ENCODE data around the gene CCDC8. TPM values are rescaled to one million over a fixed set of nuclear protein-coding genes. Genes with fewer than 3 reads are reported as not detected.
"Not testable (repeated sequence)": the region's sequence is repeated elsewhere in the genome, so short reads cannot be mapped to it uniquely, and the experiment has no call there.

The CCDC8 gene, protein sequence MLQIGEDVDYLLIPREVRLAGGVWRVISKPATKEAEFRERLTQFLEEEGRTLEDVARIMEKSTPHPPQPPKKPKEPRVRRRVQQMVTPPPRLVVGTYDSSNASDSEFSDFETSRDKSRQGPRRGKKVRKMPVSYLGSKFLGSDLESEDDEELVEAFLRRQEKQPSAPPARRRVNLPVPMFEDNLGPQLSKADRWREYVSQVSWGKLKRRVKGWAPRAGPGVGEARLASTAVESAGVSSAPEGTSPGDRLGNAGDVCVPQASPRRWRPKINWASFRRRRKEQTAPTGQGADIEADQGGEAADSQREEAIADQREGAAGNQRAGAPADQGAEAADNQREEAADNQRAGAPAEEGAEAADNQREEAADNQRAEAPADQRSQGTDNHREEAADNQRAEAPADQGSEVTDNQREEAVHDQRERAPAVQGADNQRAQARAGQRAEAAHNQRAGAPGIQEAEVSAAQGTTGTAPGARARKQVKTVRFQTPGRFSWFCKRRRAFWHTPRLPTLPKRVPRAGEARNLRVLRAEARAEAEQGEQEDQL
- 33.5 TPM for total RNA-seq
- long read RNA-seq, transcript CCDC8-201 (1 exons, 3,186 nt): major isoform, 116 of 116 reads
- long read RNA-seq, partial matches to known transcripts: 0 of 116 reads
- long read RNA-seq, other reads (novel, unspliced or antisense): 0 of 116 reads

DNA sequence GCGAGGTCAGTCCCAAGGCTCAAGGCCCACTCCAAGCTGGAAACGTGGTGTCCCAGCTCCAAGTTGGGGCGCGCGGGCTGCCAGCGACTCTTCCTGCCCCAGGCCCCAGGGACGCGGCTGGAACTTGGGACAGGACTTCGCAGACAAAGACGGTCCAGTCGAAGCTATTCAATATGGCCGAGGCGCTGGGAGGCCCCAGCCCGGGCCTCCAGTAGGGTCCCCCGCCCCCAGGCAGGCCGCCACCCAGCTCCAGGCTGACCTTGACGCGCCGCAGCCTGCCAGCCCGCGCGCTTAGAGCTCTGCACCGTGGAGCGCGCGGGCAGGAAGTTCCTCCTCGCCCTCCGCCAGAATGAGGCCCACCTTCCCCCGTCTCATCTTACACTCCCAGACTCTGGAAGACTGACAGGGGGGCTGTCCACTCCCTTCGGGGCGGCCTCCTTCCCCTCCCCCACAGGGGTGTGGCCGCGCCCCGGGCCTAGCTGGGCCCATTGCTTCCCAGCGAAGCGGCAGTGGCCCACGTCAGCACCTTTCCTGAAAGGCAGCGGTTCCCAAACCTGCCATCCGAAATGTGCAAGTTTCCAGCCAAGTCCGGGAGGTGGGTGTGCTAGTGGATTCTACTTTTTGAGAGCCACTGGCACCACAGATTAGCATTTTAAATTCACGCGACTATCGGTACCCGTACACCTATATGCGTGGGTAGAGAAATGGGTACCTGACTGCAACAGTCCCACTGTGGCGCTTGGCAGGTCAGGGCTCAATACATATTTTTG is at the start of gene CCDC8:
Gene CCDC8 (minus strand): TSS at position 303 of the 770 bp plus-strand sequence. CDS start 754 bp downstream, outside the sequence.
- DNase-seq (peak; percentile 93), ATAC-seq (peak; percentile 91)
- intact Hi-C loops (cut with micrococcal nuclease): no loop called here

DNA sequence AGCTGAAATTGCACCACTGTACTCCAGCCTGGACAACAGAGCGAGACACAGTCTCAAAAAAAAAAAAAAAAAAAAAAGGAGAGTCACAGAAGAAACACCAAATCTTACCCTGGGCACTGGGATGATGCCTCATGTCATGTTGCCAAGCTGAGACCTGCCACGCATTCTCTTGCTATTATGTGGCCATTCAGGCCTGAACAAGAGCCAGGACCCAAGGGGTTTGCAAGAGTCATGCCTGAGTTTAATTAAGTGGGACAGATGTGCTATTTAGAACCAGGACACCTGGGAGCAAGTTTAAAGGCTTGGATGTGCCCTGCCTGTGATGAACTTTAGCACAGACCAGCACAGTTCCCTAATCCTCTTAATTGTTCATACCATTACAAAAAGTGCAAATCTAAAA is 48.2 kb upstream of the CCDC8 start:
- intact Hi-C loops (cut with micrococcal nuclease): no loop called here
- ATAC-seq: no peak
- no peak for DNase-seq

DNA sequence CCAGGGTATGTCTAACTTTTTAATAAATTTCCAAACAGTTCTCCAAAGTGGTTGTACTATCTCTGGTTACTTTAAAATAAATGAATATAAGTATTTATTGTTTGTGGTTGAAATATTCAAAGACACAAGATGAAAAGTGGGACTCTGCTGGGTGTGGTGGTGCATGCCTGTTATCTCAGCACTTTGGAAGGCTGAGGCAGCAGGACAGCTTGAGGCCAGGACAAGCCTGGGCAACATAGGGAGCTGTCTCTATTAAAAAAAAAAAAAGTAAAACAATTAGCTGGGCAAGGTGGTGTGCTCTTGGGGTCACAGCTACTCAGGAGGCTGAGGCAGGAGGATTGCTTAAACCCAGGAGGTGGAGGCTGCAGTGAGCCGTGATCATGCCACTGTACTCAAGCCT is 47.6 kb upstream of the CCDC8 start:
- intact Hi-C loops (cut with micrococcal nuclease): no loop called here
- no peak for DNase-seq
- ATAC-seq: no peak

DNA sequence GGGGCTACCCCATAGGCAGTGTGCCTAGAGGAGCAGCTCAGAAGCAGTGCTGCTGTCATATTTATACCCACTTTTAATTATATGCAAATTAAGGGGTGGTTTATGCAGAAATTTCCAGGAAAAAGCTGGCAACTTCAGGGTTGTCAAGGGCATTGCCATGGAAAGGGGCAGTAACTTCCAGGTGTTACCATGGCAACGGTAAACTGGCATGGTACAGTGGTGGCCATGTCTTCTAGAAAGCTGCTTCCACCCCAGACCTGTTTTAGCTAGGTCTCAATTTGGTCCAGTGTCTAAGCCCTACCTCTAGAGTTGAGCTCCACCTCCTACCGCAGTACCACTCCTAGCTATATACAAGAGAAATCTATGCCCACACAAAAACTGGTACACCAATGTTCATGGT is 46.7 kb upstream of the CCDC8 start:
- no peak for ATAC-seq
- intact Hi-C loops (cut with micrococcal nuclease): no loop called here
- no peak for DNase-seq

DNA sequence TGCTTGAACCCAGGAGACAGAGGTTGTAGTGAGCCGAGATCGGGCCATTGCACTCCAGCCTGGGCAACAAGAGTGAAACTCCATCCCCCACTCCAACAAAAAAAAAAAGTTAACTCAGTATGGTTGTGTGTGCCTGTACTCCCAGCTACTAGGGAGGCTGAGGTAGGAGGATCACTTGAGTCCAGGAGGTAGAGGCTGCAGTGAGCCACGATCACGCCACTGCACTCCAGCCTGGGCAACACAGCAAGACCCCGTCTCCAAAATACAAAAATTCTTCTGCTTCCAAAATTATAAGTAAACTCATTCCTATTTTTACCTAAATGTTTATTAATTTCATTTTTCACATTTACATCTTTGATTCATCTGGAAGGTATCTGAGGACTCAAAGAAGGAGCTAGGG is 43.6 kb upstream of the CCDC8 start:
- no peak for DNase-seq
- ATAC-seq: no peak
- intact Hi-C loops (cut with micrococcal nuclease): no loop called here

DNA sequence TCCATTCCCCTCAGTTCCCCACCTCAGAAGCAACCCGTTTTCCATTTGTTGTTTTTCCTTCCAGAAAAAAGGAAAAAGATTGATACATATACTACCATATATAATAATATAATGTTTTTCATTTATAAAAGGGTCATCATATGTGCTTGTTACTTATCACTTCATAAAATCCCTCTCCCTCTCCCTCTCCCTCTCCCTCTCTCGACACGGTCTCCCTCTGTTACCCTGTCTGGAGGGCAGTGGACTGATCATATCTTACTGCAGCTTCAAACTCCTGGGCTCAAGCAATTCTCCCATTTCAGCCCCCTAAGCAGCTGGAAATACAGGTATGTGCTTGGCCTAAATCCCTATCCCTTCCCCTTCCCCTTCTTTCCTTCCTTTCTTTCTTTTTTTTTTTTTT is 40.9 kb upstream of the CCDC8 start:
- intact Hi-C loops (cut with micrococcal nuclease): no loop called here
- DNase-seq (no peak), ATAC-seq (no peak)

DNA sequence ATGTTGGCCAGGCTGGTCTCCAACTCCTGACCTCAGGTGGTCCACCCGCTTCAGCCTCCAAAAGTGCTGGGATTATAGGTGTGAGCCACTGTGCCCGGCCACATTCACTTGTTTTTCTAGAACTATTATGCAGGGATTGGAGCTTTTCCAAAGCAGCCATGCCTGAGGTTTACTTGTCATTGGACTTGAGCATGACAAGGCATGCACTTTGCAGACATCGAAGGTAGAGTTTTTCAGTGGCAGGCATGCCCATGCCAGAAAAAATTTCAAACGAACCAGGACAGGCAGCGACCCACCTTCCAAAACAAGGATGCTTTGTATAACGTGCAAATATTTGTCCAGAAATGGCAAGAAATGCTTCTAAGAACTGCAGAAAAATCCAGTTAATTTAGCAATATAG is 40.3 kb upstream of the CCDC8 start:
- no peak for ATAC-seq
- intact Hi-C loops (cut with micrococcal nuclease): no loop called here
- DNase-seq: no peak

DNA sequence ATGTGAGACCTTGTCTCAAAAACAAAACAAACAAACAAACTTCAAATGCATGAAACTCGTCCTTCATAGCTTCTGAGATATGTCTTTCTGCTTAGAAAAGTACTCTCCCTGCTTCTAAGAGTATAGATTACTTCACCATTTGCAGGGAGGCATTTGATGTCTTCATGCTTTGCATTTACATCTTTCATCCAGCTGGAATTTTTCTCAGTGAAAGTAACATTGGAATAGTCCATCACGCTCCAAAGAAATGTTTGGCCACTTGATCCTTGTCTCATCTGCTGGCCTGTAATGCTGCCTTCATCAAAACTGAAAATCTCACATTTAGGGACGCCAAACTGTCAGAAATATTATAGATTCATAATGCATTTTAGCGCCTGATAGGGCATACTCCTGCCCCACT is 38.8 kb upstream of the CCDC8 start:
- intact Hi-C loops (cut with micrococcal nuclease): no loop called here
- DNase-seq: no peak
- no peak for ATAC-seq

DNA sequence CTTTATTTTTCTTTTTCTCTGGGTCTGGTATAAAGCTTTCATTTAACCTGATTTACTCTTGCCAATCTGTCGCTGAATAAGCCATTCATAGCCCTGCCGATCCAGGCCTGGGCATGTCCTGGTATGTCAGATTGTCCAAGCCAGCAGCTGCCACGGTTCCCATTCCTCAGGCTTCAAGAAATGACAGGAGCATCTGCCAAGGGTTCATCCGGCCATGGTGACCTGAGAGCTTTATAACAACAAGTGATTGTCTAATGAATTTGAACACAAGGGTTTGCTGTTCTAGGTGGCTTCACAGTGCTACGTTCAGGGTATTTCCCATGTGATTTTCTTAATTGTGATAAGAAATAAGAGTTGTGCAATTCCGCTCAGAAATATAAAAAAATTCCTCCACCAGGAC is 38.0 kb upstream of the CCDC8 start:
- intact Hi-C loops (cut with micrococcal nuclease): no loop called here
- DNase-seq: no peak
- peak; percentile 40 for ATAC-seq

DNA sequence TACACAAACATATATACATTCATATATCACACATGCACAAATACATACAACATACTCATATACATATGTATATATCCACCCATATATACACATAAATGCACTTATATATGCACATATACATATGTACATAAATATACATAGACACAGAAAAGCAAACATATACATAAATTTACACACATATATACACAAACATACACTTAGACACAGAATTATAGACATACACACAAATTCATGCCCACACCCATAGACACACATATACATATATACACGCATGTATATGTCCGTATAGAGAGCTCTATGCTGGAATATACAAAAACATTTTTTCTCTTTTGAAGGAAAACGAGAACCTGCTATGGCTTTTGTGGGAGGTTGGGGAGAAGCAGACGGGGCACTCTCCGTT is 37.4 kb upstream of the CCDC8 start:
- ATAC-seq: no peak
- no peak for DNase-seq
- intact Hi-C loops (cut with micrococcal nuclease): no loop called here

DNA sequence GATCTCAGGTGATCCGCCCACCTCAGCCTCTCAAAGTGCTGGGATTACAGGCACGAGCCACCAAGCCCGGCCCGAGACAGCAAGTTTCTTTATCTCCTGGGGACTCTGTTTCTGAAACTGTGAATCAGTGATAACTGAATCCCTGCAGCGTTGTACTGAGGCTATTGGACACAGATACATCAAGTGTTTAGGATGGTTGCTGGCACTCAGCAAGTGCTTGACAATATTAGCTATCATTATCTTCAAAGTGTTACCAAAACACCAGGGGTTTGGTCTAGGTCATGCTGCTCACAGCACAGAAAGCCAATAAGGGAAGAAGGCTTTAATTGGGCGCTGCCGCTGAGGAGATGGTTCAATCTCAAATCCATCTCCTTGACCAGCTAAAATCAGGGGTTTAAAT is 35.9 kb upstream of the CCDC8 start:
- ATAC-seq (no peak), DNase-seq (no peak)
- intact Hi-C loops (cut with micrococcal nuclease): no loop called here

DNA sequence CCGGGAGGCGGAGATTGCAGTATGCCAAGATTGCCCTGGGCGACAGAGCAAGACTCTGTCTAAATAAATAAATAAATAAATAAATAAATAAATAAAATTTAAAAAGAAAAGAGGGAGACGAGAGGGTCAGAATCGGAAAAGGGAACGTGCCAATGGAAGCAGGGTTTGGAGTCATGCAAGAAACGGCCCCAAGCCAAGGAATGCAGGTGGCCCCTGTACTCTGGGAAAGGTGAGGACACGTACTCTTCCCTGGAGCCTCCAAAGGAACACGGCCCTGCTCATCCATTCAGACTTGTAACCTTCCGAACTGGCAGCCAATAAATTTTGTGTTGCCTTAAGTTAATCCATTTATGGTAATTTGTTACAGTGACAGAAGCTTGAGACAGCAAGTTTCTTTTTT is 35.2 kb upstream of the CCDC8 start:
- DNase-seq: no peak
- intact Hi-C loops (cut with micrococcal nuclease): no loop called here

DNA sequence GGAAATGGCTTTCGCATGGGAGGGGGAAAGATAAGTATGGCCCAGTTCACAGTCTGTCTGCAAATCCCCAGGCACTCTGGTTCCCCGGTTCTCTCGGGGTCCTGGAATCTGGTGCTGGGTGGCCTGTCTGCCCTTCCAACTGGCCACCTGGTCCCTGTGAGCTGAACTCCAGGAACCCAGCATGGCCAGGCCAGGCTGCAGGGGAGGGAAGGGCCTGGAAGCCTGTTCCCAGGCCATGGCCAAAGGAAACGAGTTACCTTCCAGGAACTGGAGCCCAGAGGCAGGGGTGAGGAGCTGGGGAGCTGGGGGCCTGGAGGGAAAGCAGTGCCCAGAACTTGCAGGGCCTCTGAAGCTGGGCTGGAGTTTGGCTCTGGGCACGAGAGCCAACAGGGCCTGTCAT is 34.5 kb upstream of the CCDC8 start:
- ATAC-seq (peak; percentile 83), DNase-seq (peak; percentile 44)
- intact Hi-C loops (cut with micrococcal nuclease): no loop called here

More for the DNA sequence above, 35.2 kb upstream of the CCDC8 start:
- ATAC-seq: no peak

DNA sequence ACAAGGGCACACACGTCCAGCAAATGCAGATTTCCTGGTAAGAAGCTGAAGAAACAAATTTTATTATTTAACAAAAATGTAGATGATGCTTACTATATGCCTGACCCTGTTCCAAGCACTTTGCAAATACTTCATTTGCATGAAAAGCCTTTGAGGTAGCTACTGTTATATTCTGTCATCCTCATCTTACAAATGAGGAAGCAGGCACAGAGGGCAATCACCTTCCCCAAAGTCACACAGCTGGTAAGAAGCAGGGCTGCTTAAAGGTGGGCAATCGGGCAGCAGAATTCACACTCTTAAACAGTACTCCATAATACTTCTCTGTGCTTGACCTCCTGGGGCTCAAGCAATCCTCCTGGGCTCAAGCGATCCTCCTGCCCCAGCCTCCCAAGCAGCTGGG is 33.6 kb upstream of the CCDC8 start:
- no peak for ATAC-seq
- intact Hi-C loops (cut with micrococcal nuclease): no loop called here
- no peak for DNase-seq

DNA sequence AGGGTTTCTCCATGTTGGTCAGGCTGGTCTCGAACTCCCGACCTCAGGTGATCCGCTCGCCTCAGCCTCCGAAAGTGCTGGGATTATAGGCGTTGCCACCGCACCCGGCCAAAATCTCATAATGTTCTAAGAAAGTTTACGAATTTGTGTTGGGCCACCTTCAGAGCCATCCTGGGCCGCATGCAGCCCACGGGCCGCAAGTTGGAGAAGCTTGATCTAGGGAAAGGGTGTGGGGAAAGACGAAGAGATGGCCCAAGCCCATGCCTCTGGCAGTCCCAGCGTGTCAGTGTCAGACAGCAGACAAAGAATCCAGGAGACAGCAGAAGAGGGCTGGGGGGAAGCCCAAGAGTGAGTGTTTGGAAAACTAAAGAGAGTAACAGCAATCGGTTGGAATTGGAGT is 32.7 kb upstream of the CCDC8 start:
- ATAC-seq: no peak
- intact Hi-C loops (cut with micrococcal nuclease): no loop called here
- DNase-seq: no peak

DNA sequence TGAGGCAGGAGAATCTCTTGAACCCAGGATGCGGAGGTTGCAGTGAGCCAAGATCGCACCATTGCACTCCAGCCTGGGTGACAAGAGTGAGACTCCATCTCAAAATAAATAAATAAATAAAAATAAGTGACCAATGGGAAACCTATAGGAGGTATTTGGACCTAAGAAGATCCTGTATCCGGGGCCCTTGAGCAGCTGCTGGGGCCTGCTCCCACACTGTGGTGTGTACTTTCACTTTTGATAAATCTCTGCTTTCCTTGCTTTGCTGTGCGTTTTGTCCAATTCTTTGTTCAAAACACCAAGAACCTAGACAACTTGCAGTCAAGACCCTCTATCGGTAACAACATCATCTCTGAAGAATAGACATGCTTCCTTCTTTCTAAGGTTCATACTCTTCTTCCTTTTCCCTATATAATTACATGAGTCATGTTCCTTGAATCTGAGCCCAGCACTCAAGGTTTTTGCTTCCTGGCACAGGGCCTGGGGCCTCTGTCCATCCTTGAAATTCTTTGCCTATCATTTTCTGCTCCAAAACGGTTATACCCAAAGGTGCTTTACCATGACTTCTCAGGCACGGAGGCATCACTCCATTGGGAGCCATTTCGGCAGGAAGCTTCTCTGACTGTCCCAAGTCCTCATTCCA is 29.6 kb upstream of the CCDC8 start:
- intact Hi-C loops (cut with micrococcal nuclease): no loop called here
- DNase-seq (peak; percentile 43), ATAC-seq (peak; percentile 33)

DNA sequence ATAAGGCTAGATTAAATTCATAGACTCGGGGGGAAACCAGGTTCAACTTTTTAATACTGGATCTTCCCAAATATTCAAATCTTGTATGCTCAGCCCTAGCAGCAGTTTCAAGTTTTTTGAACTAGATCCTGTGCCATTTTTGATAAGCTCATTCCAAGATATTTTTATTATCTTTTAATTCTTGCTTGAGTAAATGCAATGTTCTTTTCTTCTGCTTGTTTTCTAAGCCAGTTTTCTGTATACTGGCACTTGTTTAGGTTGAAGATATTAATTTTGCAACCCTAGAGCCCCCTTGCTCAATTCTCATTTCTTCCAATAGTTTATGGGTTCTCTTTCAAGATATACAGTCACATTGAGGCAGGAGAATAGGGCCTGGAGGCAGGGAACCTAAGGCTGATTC is 28.5 kb upstream of the CCDC8 start:
- ATAC-seq (peak; percentile 43), DNase-seq (no peak)
- intact Hi-C loops (cut with micrococcal nuclease): no loop called here

DNA sequence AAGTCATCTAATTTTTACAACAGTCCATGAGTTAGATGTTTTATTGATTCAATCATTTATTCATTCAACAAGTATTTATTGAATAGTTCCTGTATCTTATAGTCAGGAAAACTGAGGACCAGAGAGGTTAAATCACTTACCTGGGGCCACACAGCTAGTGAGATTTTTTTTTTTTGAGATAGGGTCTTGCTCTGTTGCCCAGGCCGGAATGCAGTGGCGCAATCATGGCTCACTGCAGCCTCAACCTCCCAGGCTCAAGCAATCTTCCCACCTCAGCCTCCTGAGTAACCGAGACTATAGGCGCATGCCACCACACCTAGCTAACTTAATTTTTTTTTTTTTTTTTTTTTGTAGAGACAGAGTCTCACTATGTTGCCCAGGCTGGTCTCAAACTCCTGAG is 22.3 kb upstream of the CCDC8 start:
- DNase-seq; intact Hi-C loops (cut with micrococcal nuclease): not testable (repeated sequence)

DNA sequence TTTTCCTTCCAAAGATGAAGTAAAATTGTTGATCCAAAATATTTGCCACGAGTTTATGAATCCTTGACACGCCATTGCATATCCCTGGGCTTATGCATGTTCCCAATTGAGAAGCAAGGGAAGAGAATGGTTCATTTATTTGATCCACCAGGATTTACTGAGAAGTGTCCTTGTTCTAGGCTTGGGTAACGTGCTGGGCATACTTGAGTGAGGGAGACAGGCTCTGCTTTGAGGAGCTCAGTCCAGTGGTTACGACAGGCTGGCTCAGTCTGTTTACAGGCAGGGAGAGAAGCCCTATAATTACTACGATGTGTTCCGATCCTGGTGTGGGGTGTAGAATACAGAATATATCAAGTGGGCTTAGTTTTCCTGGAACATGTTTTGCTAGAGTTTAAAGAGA is 21.6 kb upstream of the CCDC8 start:
- no peak for ATAC-seq
- intact Hi-C loops (cut with micrococcal nuclease): no loop called here
- DNase-seq: no peak

More for the DNA sequence above, 22.3 kb upstream of the CCDC8 start:
- not testable (repeated sequence) for ATAC-seq

DNA sequence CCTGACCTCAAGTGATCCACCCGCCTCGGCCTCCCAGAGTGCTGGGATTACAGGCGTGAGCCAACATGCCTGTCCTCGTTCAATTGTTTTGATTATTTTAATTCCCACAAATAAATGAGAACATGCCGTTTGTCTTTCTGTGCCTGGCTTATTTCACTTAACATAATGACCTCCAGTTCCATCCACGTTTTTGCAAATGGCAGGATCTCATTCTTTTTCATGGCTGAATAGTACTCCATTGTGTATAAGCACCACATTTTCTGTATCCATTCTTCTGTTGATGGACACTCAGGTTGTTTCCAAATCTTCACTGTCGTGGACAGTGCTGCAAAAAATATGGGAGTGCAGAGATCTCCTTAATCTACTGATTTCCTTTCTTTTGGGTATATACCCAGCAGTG is 20.1 kb upstream of the CCDC8 start:
- intact Hi-C loops (cut with micrococcal nuclease); ATAC-seq; DNase-seq: not testable (repeated sequence)
